ENCODE results near the gene DSCAM. TPM values are rescaled to one million over a fixed set of nuclear protein-coding genes. Genes with fewer than 3 reads are reported as not detected.

Gene DSCAM
- total RNA-seq, 6 experiments from 2014 or later = 1.0 to 1.3 (median 1.1) TPM

GRCh38 chr21:40377135-40377534 is 469.8 kb downstream of the DSCAM start:
- H3K9me3 Mint-ChIP-seq = peaks cover 14% of the 10 kb centered on the region
- no peaks in the 10 kb centered on the region for H3K27me3 Mint-ChIP-seq (ENCODE audit: insufficient read depth)
- no peak overlapping the region for H3K27ac Mint-ChIP-seq
- H3K4me1 Mint-ChIP-seq (ENCODE audit: low read depth) = peaks cover 7% of the 10 kb centered on the region
- no peak for TF ChIP-seq CTCF (IDR thresholded peaks at IDR 0.05)
- no peak for DNase-seq
- peaks cover 4% of the 10 kb centered on the region; the same call in 1 of the 2 replicates for H3K36me3 Mint-ChIP-seq (ENCODE audit: low read depth)
- H3K4me3 Mint-ChIP-seq = no peak overlapping the region

- H3K27me3 Mint-ChIP-seq (ENCODE audit: insufficient read depth) = no peaks in the 10 kb centered on the region
- peaks cover 9% of the 10 kb centered on the region for H3K9me3 Mint-ChIP-seq
- TF ChIP-seq CTCF (IDR thresholded peaks at IDR 0.05) = no peak
- H3K27ac Mint-ChIP-seq = no peak overlapping the region
- DNase-seq = peak; percentile 19
- no peak overlapping the region for H3K4me3 Mint-ChIP-seq
- peaks cover 7% of the 10 kb centered on the region for H3K4me1 Mint-ChIP-seq (ENCODE audit: low read depth)
- no peaks in the 10 kb centered on the region for H3K36me3 Mint-ChIP-seq (ENCODE audit: low read depth)
These were observed 473.2 kb downstream of the DSCAM start for GRCh38 chr21:40373761-40374160.

GRCh38 chr21:40372506-40372905 is 474.5 kb downstream of the DSCAM start:
- H3K4me3 Mint-ChIP-seq = no peak overlapping the region
- TF ChIP-seq CTCF (IDR thresholded peaks at IDR 0.05) = no peak
- DNase-seq = no peak
- H3K27me3 Mint-ChIP-seq (ENCODE audit: insufficient read depth) = no peaks in the 10 kb centered on the region
- no peaks in the 10 kb centered on the region for H3K36me3 Mint-ChIP-seq (ENCODE audit: low read depth)
- no peak overlapping the region for H3K27ac Mint-ChIP-seq
- peaks cover 5% of the 10 kb centered on the region for H3K9me3 Mint-ChIP-seq
- H3K4me1 Mint-ChIP-seq (ENCODE audit: low read depth) = peaks cover 7% of the 10 kb centered on the region

GRCh38 chr21:40371329-40371728 is 475.6 kb downstream of the DSCAM start:
- DNase-seq = no peak
- Mint-ChIP-seq H3K9me3 (no peaks in the 10 kb centered on the region; the same call in none of the 2 replicates), H3K36me3 (ENCODE audit: low read depth) (no peaks in the 10 kb centered on the region), H3K4me1 (ENCODE audit: low read depth) (peaks cover 7% of the 10 kb centered on the region), H3K27ac (no peak overlapping the region), H3K27me3 (ENCODE audit: insufficient read depth) (no peaks in the 10 kb centered on the region), H3K4me3 (no peak overlapping the region)
- TF ChIP-seq CTCF (IDR thresholded peaks at IDR 0.05) = no peak

- Mint-ChIP-seq H3K36me3 (ENCODE audit: low read depth) (no peaks in the 10 kb centered on the region), H3K4me1 (ENCODE audit: low read depth) (no peaks in the 10 kb centered on the region), H3K27me3 (ENCODE audit: insufficient read depth) (no peaks in the 10 kb centered on the region; the same call in 1 of the 2 replicates), H3K4me3 (no peak overlapping the region), H3K9me3 (peaks cover 6% of the 10 kb centered on the region), H3K27ac (no peak overlapping the region)
- peak; percentile 27 for TF ChIP-seq CTCF (IDR thresholded peaks at IDR 0.05)
- DNase-seq = no peak
These were observed 490.3 kb downstream of the DSCAM start for GRCh38 chr21:40356644-40357043.

- Mint-ChIP-seq H3K27ac (no peak overlapping the region), H3K27me3 (ENCODE audit: insufficient read depth) (peaks cover 2% of the 10 kb centered on the region), H3K36me3 (ENCODE audit: low read depth) (no peaks in the 10 kb centered on the region), H3K4me1 (ENCODE audit: low read depth) (no peaks in the 10 kb centered on the region), H3K4me3 (no peak overlapping the region), H3K9me3 (peaks cover 6% of the 10 kb centered on the region)
- DNase-seq = no peak
- TF ChIP-seq CTCF (IDR thresholded peaks at IDR 0.05) = no peak
These were observed 491.9 kb downstream of the DSCAM start for GRCh38 chr21:40355076-40355475.

Data from HFFc6 (cell line).